HG03064 (cell line): ENCODE data around the gene BORCS5.
"Not testable (repeated sequence)": the region's sequence is repeated elsewhere in the genome, so short reads cannot be mapped to it uniquely, and the experiment has no call there.

ENCODE experiments used
- ATAC-seq: cut with Tn5 transposase; IDR thresholded peaks from one replicate; pipeline ENCODE4 v1.9.1; 2021; ENCODE audit warnings: low read depth; ENCODE audit not compliant: unreplicated experiment

BORCS5 gene

DNA sequence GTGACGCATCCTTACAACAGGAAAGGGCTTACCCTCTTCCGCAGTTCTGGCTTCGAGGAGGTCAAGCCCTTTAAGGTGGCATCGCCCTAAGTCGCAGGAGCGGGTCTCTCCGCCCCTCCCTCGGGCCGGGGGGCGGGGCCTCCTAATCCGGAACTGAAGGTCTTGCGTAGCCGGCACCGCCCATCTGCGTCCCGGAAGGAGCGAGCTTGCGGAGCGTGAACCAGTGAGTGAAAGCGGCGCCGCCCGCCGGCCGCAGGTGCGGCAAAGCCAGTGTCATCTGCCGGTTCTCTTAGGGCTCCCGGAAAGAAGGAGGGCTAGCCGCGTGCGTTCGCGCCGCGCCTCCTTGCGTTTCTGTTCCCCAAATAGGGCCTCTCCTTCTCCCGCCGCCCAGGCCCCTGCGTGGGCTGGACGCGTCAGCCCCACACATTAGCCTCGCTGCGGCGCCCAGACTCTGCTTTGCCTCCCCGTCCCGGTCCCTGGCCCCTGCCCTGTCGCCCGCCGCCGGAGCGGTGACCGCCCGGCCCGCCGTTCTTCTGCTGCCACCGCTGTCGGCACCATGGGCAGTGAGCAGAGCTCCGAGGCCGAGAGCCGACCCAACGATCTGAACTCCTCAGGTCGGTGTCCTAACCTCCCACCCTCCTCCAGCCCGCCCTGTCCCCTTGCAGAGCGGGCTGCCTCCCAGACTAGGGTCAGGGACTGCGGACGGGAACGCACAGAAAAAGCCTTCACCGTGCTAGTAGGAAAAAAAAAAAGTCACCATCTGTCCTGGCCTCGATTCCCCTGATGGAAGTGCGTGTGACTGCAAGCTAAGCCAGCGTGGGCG is at the start of gene BORCS5:
TSS of gene BORCS5 (plus strand) at position 183 of the 823 bp plus-strand sequence. CDS start at position 557, 374 bp downstream.
- peak; percentile 90 for ATAC-seq

DNA sequence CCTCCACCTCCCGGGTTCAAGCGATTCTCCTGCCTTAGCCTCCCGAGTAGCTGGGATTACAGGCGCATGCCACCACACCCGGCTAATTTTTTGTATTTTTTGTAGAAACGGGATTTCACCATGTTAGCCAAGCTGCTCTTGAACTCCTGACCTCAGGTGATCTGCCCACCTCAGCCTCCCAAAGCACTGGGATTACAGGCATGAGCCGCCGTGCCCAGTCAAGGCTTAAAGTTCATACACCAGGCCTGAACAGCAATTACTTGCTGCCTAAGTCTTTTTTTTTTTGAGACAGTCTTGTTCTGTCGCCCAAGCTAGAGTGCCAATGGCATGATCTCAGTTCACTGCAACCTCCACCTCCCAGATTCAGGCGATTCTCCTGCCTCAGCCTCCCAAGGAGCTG is 46.2 kb upstream of the BORCS5 start:
- ATAC-seq, result not testable (repeated sequence)

DNA sequence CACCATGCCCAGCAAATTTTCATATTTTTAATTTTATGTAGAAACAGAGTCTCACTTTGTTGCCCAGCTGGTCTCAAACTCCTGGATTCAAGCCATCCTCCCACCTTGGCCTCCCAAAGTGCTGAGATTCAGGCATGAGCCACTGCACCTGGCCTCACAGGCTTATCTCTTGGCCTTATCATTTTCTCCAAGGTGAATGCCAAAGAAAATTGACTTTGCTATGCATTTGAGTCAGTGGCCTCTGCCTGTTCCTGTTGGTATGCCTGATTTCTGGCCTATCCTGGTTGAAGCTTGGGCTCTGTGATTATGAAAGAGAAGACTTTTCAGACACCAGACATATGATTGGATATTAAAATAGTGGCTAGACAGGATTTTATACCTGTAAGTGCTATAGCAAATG is 41.0 kb upstream of the BORCS5 start:
- ATAC-seq, result no peak

DNA sequence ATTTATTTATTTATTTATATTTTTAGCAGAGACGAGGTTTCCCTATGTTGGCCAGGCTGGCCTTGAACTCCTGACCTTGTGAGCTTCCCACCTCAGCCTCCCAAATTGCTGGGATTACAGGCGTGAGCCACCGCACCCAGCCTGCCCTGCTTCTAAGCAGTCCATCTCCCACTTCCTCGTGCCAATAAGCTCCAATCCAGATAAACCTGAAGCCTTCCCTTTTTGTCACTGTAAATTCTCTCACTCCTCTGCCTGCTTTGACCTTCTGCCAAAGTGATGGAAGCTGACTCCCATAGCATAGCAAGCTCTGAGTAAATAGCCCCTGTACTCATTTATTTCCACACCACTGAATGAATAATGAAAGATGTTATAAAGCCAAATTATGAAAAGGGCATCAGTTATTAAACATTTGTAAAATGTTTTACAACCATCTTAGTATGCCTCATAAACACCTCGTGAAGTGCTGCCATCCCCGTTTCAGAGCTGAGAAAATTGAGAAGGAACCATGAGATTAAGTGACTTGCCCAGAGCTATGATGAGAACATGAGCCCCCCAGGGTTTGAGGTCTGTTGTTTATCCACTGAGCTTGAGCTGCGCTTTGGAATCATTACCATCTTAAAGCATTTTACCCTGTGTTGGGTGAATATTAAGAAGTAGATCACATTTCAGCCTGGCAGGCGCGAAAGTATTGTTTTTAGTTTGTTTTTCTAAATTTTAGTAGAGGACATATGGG is 37.3 kb upstream of the BORCS5 start:
- no peak for ATAC-seq

DNA sequence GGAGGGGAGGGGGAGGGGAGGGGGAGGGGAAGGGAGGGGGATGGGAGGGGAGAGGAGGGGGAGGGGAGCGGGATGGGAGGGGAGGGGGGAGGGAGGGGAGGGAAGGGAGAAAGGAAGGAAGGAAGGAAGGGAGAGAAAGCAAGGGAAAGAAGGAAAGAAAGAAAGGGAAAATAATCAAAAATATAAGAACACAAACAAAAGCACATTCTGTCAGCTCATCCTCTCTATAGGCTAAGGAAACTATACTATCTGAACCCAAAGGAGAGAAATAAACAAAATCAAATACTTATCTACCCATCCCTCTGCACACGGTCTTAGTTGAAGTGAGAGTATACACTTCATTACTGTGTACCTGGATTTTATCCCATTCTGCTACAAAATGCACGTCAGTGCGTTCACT is 33.8 kb upstream of the BORCS5 start:
- no peak for ATAC-seq

DNA sequence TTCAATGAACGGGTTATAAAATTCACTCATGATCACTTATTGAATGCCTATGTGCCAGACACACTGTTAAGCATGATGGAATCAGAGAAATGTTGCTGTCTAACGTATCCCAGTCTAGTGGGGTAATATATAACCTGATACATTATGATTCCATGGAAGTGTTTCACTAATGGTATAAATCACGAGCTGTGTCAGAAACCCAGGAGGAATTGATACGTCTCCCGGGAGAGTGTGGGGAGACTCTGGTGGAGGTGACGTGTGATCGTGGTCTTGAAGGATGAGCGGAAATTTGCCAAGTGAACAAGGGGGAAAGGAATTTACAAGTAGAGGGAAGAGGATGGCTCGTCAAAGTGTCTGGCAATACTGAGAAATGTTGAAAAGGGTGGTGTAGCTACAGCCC is 33.3 kb upstream of the BORCS5 start:
- no peak for ATAC-seq

DNA sequence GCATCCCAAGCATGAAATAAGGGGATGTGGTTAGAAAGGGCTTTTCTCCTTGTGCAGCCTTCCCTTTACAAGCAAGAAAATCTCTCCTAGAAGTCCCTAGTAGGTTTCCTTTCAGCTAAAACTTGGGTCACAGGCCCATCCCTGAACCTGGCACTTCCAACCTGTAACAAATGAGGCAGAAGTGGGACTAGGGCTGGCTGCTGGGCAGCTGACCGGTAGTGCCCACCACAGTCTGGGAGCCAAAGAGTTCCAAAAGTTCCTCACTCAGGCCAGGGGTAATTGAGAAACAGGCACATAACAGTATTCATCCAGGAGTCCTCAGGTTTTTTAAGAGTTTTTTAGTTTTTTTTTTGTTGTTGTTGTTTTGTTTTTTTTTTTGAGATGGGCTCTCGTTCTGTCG is 30.6 kb upstream of the BORCS5 start:
- no peak for ATAC-seq

DNA sequence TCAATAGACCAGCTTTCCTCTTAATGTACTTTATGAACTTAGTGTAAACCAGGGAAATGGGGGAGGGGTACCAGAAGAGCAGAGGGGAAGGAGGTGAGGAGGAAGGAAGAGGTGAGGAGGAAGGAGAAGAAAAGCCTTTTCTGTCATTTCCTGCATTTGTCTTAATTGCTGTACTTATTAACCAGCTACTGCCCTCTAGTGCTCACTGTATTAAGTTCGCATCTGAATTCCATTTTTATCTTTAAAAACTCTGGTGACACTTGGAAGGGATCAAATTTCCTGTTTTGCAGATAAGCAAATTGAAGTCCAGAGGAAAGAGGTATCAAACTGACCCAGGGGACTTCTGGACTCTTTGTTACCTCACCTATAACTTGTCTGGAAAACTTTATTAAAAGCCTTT is 29.1 kb upstream of the BORCS5 start:
- no peak for ATAC-seq

DNA sequence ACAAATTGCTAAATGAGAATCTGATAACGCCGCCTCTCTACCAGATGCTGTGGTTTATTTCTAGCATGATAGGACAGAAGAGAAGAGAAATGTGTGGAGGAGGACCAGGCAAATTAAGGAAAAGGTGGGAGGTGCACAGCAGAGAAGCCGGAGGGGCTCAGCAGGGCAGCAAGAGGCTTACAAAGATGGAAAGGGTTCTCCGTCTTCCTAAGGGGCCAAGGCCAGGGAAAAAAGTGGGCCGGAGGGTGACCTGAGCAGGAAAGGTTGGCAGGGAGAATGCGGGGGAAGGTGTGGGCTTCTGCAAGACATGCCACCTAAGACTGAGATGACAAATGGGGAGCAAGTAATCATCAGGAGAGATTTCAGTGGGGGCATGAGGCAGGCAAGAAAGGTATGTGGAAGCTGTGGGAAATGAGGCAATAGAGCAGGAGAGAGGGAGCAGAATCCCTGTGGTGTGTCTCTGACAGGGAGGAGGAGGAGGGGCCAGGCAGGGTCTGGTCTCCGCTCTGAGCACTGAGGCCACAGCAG is 25.6 kb upstream of the BORCS5 start:
- ATAC-seq, result no peak

DNA sequence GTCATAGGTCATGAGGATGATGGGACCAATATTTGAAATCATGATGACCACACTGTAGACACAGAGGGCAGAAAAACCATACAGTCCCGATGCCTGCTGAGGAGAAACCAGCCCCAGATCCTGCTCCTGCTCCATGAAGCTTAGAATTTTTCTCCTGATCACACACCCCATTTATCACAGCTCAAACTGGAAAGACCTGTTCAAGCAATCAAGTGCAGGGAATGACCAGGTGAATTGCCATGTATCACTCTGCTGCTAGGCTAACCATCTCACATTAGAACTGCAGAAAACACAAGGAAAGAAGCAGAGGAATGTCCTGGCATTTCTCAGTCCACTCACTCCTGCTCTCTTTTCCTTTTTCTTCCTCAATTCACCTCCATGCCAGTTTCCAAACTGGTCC is 25.0 kb upstream of the BORCS5 start:
- ATAC-seq, result no peak

DNA sequence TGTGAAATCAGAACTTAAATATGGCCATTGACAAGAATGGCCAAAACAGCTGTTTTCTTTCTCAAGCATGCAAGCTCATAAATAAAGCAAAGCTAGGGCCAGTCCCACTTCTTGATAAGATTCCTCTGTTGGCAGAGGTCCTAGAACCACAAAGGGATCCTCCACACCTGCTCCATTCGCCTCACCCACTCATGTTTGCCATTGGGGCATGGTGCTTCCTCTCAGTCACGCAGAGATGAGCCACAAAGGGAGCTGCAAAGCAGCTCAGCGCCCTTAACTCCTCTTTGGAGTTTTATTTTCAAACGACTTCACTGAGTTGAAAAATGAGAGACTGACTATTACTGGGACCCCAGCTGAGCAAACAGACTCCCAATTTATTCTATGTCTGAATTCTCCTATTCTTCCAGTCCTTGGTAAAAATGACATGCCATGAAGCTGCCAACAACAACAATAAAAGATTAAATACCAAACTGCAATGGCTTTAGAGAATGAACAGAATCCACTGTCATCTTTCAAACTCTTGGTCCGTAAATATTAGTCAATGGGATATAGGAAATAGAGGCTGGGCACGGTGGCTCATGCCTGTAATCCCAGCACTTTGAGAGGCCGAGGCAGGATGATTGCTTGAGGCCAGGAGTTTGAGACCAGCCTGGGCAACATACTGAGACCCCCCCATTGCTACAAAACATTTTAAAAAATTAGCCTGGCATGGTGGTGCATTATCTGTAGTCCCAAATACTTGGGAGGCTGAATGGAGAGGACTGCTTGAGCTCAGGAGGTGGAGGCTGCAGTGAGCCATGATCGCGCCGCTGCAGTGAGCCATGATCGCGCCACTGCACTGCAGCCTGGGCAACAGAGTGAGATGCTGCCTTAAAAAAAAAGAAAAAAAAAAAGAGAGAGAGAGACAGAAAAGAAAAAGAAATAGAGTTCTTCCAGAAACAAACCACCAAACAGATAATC is 23.2 kb upstream of the BORCS5 start:
- ATAC-seq, result no peak

DNA sequence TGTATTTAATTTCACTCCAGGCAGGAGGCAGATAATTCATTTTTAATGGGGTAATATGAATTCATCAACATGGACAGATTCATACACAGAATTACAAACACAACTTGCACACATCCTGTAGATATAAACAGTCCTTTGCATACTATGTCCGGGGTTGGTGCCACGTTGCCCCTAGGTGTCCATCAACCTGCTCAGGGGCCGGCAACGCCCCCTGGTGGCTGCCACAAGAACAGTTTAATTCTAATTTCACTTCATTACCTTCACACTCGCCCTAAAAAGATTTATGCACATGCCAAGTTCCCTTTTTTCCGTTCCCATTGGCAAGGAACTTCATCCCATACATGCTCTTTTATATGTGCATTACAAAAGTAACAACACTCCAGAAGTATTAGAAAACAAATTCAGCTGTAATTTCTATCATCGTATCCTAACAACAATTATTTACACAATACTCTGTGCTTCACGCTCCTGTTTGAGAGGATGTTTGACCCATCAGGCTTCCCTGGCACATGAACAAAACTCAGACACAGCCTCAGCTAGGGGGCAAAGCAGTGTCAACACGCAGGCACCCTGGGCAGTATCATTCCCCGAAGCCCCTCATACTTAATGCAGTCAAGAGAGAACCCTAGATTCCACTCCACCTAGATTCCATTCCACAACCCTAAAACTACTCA is 22.4 kb upstream of the BORCS5 start:
- ATAC-seq, result no peak

DNA sequence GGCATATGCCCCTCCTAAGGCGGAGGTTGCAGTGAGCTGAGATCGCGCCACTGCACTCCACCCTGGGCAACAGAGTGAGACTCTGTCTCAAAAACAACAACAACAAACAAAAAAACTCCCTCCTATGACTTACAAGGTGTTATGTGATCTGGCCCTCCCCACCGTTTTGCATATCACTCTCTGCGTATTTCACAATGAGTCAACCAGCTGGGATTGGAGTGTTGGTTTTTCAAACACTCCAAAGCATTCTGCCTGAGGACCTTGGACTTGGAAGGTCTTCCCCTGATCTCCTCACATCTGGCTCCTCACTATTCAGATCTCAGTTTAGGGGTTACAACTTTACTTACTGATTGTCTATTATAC is 20.8 kb upstream of the BORCS5 start:
- no peak for ATAC-seq

DNA sequence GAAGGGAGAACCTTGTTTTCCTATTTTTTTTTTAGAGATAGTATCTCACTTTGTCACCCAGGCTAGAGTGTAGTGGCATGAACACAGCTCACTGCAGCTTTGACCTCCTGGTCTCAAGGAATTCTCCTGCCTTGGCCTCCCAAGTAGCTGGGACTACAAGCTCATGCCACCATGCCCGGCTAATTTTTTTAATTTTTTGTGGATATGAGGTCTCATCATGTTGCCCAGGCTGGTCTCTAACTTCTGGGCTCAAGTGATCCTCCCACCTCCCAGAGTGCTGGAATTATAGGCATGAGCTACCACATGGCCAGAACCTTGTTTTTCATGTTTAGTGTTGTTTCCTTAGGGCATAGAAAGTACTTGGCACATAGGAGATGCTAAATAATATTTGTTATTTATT is 20.4 kb upstream of the BORCS5 start:
- ATAC-seq, result no peak

DNA sequence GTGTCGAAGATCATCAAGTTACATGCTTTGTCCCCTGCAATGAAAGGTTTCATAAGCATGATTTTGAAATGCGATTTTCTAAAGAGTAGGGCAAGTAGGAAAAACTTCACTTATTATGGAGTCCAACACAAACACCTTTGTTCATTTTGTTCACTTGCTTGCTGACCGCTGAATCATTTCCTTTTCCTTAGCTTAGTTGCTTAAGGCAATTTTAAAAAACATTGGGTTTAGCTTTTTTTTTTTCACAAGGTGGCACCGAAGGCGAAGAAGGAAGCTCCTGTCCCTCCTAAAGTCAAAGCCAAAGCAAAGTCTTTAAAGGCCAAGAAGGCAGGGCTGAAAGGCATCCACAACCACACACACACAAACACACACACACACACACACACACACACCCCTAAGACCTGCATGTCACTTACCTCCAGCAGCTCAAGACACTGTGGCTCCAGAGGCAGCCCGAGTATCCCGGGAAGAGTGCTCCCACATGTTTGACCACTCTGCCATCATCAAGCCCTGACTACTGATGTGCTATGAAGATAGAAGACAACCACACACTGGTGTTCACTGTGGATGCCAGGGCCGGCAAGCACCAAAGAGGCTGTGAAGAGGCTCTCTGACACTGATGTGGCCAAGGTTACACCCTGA is 18.2 kb upstream of the BORCS5 start:
- no peak for ATAC-seq

DNA sequence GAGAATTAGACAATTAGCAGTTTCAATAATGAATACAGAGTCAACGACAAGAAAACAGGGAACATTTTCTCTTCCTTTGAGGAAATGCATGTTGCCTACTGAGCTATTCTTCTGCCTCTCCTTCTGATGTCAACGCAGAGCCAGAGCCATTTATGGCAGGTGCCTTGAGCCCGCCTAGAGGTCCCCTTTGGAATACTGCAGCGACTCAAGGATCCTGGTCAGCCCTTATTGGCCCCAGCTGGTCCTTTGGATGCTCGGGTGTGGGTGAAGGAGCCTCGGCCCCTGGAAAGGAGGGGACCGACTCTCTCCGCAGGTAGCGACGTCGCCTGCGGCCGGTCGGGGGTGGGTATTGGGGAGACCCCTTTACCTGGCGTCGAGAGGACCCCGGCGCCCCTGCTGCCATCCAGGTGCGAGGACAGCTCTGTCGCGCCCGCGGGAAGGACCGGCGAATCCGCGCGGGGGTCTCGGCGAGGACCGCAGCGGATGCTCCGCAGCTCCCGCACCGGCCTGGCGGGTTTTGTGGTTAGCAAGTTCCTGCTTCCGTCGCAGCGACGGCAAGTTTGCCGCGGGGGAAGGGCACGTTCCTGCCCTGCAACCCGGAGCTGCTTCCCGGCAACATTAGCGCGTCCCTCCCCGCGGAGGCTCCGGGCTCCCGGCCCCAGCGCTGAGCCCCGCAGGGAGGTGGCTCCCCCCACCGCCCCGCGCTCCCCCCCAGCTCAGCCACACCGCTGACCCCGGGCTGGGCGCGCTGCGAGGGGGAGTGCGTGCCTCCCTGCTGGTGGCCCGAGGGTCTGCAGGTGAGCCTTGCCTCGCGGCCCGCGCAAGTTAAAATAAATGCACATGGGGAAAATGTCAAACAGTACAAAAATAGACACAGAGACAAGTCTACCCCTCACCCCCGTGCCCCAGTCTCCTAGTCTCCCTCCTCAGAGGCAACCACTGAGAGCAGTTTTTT is 6.9 kb upstream of the BORCS5 start, which contains the start of gene MANSC1:
TSS of gene MANSC1 (minus strand) at position 532 of the 955 bp plus-strand sequence. CDS start 6,928 bp downstream, outside the sequence.
- no peak for ATAC-seq

DNA sequence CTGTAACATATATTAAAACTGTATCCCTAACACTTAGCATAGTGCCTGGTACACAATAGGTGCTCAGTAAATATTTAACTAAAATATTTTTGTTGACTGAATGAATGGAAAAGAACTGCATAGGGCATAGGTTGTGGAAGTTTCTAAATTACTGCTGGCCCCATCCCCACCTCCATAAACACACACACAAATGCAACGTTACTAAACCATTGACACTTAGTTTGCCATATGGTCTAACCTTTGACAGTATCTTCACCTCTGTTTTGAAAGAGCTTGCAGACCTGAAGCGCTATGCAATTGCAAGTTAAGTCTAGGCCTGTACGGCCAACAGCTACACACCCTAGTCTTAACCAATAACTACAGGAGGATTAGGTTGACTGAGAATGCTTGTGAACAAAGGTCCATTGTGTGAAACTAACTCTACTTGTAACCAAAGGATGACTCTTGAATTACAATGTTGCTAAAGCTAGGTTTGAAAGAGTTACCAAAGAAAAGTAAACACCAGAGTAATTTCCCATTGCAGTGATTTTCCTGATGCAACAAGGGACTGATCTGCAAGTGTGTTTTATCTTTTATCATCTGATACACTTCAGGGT is 5.9 kb upstream of the BORCS5 start:
- ATAC-seq, result no peak
